ENCODE measurements around the gene SLC4A1.

SLC4A1 gene

DNA sequence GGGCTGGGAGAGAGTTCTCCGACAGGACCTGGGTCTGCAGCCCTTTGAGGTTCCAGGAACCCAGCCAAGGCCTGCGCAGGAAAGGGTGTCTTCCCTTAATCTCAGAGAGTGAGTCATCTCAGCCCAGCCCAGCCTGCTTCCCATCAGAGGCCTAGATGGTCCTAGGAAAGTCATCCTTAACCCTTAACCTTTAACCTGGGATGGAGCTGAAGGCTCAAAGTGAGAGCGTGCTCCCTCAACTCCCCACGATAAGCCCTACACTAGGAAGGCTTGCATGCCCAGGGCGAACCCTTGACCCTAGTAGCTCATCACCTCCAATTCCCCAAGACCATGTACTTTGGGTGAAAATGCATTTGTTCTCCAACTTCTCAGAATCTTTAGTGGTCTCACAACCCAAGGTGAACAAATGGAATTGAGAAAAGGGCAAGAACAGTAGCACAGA lies 63.5 kb downstream of the SLC4A1 start:
- in situ Hi-C loops (cut with MboI; ENCODE audit: low sequenced_read_pairs, unreplicated experiment): loop anchor here (5.0 to 25.0 kb wide), 2 partner anchors 128 to 308 kb away; partner anchors contain the start of gene GPATCH8
- TF ChIP-seq, protein P1, sequence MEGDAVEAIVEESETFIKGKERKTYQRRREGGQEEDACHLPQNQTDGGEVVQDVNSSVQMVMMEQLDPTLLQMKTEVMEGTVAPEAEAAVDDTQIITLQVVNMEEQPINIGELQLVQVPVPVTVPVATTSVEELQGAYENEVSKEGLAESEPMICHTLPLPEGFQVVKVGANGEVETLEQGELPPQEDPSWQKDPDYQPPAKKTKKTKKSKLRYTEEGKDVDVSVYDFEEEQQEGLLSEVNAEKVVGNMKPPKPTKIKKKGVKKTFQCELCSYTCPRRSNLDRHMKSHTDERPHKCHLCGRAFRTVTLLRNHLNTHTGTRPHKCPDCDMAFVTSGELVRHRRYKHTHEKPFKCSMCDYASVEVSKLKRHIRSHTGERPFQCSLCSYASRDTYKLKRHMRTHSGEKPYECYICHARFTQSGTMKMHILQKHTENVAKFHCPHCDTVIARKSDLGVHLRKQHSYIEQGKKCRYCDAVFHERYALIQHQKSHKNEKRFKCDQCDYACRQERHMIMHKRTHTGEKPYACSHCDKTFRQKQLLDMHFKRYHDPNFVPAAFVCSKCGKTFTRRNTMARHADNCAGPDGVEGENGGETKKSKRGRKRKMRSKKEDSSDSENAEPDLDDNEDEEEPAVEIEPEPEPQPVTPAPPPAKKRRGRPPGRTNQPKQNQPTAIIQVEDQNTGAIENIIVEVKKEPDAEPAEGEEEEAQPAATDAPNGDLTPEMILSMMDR (IDR thresholded peaks at IDR 0.05; ENCODE audit: borderline replicate concordance, control extremely low read depth, extremely low read depth, insufficient read depth, missing control alignments): no peak
- no peak for DNase-seq (ENCODE audit: low spot score)

DNA sequence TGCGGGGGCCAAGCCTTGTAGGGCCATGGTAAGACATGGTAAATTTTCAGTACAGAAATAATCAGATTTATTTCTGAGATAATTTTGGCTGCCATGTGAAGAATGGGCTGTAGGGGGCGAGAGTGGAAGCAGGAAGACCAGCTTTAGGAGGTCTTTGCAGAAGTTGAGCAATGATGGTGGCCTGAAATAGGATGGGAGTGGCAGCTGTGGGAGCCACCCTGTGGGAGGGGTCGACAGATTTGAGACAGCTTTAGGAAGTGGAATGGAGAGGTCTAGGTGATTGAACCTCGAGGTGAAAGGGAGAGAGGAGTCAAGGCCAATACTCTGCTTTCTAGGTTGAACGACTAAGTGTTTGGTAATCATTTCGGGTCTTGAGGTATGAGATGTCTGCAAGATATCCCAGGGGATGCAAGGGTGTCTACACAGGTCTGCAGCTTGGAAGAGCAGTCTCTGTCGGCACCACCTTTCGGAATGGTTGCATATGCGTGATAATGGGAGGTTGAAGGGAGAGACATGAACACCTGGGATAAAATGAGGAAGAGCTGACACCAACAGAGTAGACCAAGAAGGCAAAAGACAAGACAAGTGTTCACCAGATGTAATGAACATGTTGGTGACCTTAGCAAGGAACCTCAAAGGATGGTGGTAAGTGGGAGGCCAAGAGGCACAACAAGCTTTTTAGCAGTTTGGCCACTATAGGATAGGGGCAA lies 64.0 kb downstream of the SLC4A1 start:
- TF ChIP-seq, protein P1 (IDR thresholded peaks at IDR 0.05; ENCODE audit: borderline replicate concordance, control extremely low read depth, extremely low read depth, insufficient read depth, missing control alignments): peak; percentile 45
- DNase-seq (ENCODE audit: low spot score): peak; percentile 63
- in situ Hi-C loops (cut with MboI; ENCODE audit: low sequenced_read_pairs, unreplicated experiment): loop anchor here (5.0 to 25.0 kb wide), 2 partner anchors 128 to 308 kb away; partner anchors contain the start of gene GPATCH8

DNA sequence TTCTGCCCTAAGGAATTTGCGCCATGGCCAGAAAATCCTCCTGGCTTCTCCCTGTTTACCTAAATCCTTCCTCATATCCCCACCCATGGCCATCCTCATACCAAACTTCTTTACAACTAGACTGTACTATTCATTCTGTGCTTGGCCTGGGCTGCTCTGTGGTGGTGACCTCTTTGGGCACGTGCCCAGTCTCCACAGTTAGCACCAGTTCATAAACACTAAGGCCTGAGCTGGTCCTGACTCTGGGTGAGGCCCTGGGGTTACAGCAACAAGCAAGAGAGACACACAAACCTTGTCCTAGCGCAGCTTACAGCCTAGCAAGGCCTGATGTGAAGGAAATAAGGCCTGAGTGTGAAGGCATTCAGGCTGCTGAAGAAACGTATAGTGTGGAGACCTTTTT lies 65.2 kb downstream of the SLC4A1 start:
- DNase-seq (ENCODE audit: low spot score): no peak
- TF ChIP-seq, protein P1 (IDR thresholded peaks at IDR 0.05; ENCODE audit: borderline replicate concordance, control extremely low read depth, extremely low read depth, insufficient read depth, missing control alignments): no peak
- in situ Hi-C loops (cut with MboI; ENCODE audit: low sequenced_read_pairs, unreplicated experiment): loop anchor here (5.0 to 25.0 kb wide), 2 partner anchors 130 to 310 kb away; partner anchors contain the start of gene GPATCH8

DNA sequence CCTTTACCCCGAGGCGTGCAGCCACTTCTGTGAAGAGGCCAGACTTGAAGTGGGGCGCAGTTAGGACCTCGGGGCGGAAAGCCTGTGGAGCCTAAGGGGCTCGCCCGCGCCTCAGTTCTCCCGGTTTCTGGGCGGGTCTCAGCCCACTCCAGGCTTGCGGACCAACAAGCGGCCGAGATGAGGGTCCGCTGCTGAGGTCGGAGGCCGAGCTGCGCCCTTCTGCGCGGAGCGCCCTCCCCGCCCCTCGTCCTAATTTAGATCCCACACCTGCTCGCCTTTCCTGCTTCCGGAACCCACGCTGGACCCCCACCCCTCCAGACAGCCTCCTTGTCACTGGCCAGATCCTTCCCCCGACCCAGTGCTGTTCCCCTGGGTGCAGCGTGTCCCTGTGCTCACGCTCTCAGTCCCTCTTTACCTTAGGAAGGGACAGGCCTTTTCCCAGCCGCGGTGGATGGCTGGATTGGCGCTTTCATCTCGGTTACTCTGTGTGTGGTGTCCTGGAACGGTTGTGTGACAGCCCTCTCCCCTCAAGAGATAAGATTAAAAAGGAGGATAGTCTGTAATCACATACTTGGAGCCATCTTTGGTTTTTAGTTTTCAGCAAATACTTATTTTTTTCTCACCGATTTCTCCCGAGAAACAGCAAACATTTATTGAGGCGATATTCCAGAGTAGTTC lies 67.3 kb downstream of the SLC4A1 start:
- in situ Hi-C loops (cut with MboI; ENCODE audit: low sequenced_read_pairs, unreplicated experiment): loop anchor here (5.0 to 25.0 kb wide), 2 partner anchors 132 to 312 kb away; partner anchors contain the start of gene GPATCH8
- TF ChIP-seq, protein P1 (IDR thresholded peaks at IDR 0.05; ENCODE audit: borderline replicate concordance, control extremely low read depth, extremely low read depth, insufficient read depth, missing control alignments): no peak
- no peak for DNase-seq (ENCODE audit: low spot score)

DNA sequence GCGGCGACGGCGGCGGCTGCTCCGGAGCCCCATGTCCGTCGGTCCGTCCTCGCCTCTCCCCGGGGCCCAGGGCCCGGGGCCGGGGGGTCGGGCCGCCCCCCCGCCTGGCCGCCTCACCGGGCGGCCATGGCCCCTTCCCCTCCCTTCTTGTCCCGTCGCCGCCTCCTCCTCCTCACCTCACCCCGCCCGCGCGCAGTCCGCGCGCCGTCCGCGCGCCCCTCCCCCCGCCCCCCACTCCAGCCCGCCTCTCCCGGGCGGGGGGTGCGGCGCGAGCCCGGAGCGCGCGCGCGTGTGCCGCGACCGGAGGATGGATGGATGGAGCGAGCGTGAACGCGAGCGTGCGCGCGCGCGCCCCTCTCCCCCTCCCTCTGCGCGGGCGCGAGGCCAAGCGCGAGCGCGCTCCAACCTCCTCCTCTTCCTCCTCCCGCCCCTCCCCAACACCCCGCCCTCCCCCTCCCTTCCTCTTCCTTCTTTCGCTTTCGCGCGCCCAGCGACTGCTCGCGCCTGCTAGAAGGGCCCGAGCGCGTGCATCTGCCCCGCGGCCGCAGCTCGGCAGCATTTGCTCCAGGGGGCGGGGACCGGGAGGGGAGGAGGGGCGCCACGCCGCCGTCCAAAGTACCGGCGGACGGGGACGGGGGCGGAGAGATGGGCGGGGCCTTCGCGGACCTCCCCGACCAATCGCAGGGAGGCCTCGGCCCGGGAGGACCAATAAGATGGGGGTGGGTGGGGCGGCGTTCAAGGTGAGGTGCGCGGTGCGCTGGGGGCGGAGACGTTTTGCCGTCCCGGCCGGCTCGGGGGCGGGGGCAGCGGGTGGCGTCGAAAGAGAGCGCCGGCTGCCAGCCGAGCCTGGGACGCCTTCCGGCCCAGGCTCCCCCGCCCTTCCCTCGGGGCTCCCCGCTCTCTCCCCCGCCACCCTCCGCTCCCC lies 68.1 kb downstream of the SLC4A1 start, which contains the start of gene ATXN7L3:
Gene ATXN7L3, minus strand, starts transcription at position 332 of the 925 bp plus-strand sequence. CDS start 1,814 bp downstream, outside the sequence.
- in situ Hi-C loops (cut with MboI; ENCODE audit: low sequenced_read_pairs, unreplicated experiment): loop anchor here (5.0 to 25.0 kb wide), 2 partner anchors 132 to 312 kb away; partner anchors contain the start of gene GPATCH8
- TF ChIP-seq, protein P1 (IDR thresholded peaks at IDR 0.05; ENCODE audit: borderline replicate concordance, control extremely low read depth, extremely low read depth, insufficient read depth, missing control alignments): no peak
- peak; percentile 99 for DNase-seq (ENCODE audit: low spot score)

All from GM13976 (cell line).